WERI-Rb-1 (cell line): ENCODE results near the gene SLC6A4.
A peak's percentile ranks its signal among the peaks of the same experiment; 100 is the strongest.

Experiments
- DNase-seq: peaks from one replicate; pipeline ENCODE4 v3.0.0-alpha.2; 2020
- H3K27ac ChIP-seq: fragments of 250-450 bp; sonication (Bioruptor Pico); 2 replicates; pipeline ENCODE4 v1.5.1; 2020; ENCODE audit warnings: mild to moderate bottlenecking, moderate library complexity
- H3K27me3 ChIP-seq: fragments of 250-450 bp; sonication (Bioruptor Pico); 2 replicates; pipeline ENCODE4 v1.5.1; 2021; ENCODE audit warnings: mild to moderate bottlenecking, low read depth, moderate library complexity; ENCODE audit not compliant: insufficient read depth, severe bottlenecking
- H3K36me3 ChIP-seq: fragments of 250-450 bp; sonication (Bioruptor Pico); 2 replicates; pipeline ENCODE4 v1.5.1; 2020; ENCODE audit warnings: mild to moderate bottlenecking, moderate library complexity
- H3K4me3 ChIP-seq: 2 replicates; pipeline ENCODE4 v1.5.1; 2011; ENCODE audit warnings: low read depth, mild to moderate bottlenecking, control low read depth, low read length
- H3K9me3 ChIP-seq: fragments of 250-450 bp; sonication (Bioruptor Pico); 2 replicates; pipeline ENCODE4 v1.5.1; 2021; ENCODE audit warnings: mild to moderate bottlenecking, moderate library complexity; ENCODE audit not compliant: severe bottlenecking
- TF ChIP-seq, protein P1 (sequence below): IDR thresholded peaks from 2 replicates; pipeline ENCODE4 v1.5.1; 2011; ENCODE audit warnings: low read depth, mild to moderate bottlenecking, control low read depth, inconsistent platforms, low read length

Gene SLC6A4

GRCh38 chr17:30235386-30236296 lies at the start of gene SLC6A4:
SLC6A4 (minus strand) TSS chr17:30235697; CDS start chr17:30221958, 13,739 bp downstream.
- TF ChIP-seq, protein P1, sequence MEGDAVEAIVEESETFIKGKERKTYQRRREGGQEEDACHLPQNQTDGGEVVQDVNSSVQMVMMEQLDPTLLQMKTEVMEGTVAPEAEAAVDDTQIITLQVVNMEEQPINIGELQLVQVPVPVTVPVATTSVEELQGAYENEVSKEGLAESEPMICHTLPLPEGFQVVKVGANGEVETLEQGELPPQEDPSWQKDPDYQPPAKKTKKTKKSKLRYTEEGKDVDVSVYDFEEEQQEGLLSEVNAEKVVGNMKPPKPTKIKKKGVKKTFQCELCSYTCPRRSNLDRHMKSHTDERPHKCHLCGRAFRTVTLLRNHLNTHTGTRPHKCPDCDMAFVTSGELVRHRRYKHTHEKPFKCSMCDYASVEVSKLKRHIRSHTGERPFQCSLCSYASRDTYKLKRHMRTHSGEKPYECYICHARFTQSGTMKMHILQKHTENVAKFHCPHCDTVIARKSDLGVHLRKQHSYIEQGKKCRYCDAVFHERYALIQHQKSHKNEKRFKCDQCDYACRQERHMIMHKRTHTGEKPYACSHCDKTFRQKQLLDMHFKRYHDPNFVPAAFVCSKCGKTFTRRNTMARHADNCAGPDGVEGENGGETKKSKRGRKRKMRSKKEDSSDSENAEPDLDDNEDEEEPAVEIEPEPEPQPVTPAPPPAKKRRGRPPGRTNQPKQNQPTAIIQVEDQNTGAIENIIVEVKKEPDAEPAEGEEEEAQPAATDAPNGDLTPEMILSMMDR, result no peak
- no peaks in the 10 kb centered on the region for H3K36me3 ChIP-seq
- H3K27me3 ChIP-seq, result no peaks in the 10 kb centered on the region
- H3K9me3 ChIP-seq, result no peaks in the 10 kb centered on the region
- H3K4me3 ChIP-seq, result no peak within 1 kb of the TSS
- no peak for DNase-seq
- H3K27ac ChIP-seq, result no peak within 1 kb of the TSS

GRCh38 chr17:30279156-30279555 lies 43.7 kb upstream of the SLC6A4 start:
- no peak for DNase-seq
- H3K4me3 ChIP-seq, result no peak overlapping the region
- no peaks in the 10 kb centered on the region for H3K9me3 ChIP-seq
- peaks cover 75% of the 10 kb centered on the region for H3K36me3 ChIP-seq
- no peak overlapping the region for H3K27ac ChIP-seq
- H3K27me3 ChIP-seq, result no peaks in the 10 kb centered on the region
- TF ChIP-seq, protein P1, result no peak

DNA sequence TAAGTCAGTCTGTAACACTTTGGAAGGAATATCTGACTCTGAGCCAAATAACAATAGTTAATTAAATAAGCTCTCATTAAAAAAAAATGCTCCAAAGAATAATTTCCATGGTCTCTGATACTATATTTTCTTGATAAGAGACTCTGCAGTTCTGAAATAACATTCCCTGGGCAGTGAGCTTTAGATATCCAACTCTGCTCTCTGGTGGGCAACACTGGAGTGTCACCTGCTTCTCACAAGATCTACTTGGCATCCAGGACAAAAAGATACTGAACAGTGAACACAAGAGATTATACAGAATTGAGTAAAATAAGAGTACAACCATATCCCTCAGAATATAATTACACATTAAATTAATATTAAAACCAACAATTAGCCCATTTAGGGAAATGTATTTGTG lies 42.5 kb upstream of the SLC6A4 start:
- Histone ChIP-seq H3K4me3 (no peak overlapping the region), H3K27me3 (no peaks in the 10 kb centered on the region), H3K9me3 (no peaks in the 10 kb centered on the region), H3K27ac (no peak overlapping the region), H3K36me3 (peaks cover 78% of the 10 kb centered on the region)
- peak; percentile 41 for DNase-seq
- TF ChIP-seq, protein P1, result peak; percentile 40

GRCh38 chr17:30275911-30276310 lies 40.4 kb upstream of the SLC6A4 start:
- Histone ChIP-seq H3K4me3 (no peak overlapping the region), H3K27me3 (no peaks in the 10 kb centered on the region), H3K36me3 (peaks cover 84% of the 10 kb centered on the region), H3K27ac (no peak overlapping the region), H3K9me3 (no peaks in the 10 kb centered on the region)
- no peak for DNase-seq
- TF ChIP-seq, protein P1, result no peak

DNA sequence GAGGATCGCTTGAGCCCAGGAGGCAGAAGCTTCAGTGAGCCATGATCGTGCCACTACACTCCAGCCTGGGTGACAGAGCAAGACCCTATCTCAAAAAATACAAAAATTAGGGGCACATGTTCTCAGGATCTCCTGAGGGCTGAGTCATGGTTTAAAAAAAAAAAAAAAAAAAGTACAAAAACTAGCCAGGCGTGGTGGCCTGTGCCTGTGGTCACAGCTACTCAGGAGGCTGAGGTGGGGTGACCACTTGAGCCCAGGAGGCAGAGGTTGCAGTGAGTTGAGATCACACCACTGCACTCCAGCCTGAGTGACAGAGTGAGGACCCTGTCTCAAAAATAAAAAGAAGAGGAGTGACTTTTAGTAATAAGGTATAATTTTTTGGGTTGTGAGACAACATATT lies 39.4 kb upstream of the SLC6A4 start:
- H3K36me3 ChIP-seq, result peaks cover 86% of the 10 kb centered on the region

More for the DNA sequence above, 39.4 kb upstream of the SLC6A4 start:
- H3K9me3 ChIP-seq, result no peaks in the 10 kb centered on the region
- no peak overlapping the region for H3K4me3 ChIP-seq
- no peaks in the 10 kb centered on the region for H3K27me3 ChIP-seq
- no peak for DNase-seq
- TF ChIP-seq, protein P1, result no peak
- no peak overlapping the region for H3K27ac ChIP-seq
